Epithelial cell of esophagus (primary cell): ENCODE data around the gene TNFSF18.
A peak's percentile ranks its signal among the peaks of the same experiment; 100 is the strongest.

Experiments
- DNase-seq: peaks from one replicate; pipeline ENCODE4 v3.0.0; 2010; ENCODE audit warnings: low read depth
- H3K4me3 ChIP-seq: 2 replicates; pipeline ENCODE4 v1.5.1; 2011; ENCODE audit warnings: mild to moderate bottlenecking, low read length, control low read depth
- CTCF ChIP-seq: IDR thresholded peaks from 2 replicates; pipeline ENCODE4 v1.5.1; 2011; ENCODE audit warnings: low read depth, mild to moderate bottlenecking, low read length, control low read depth, inconsistent platforms; ENCODE audit not compliant: insufficient read depth; ENCODE audit errors: missing control alignments

TNFSF18 gene

GRCh38 chr1:173039626-173040025, 11.1 kb downstream of the TNFSF18 start:
- H3K4me3 ChIP-seq: no peak overlapping the region
- DNase-seq: peak; percentile 67
- no peak for TF ChIP-seq CTCF

- TF ChIP-seq CTCF: no peak
- peak; percentile 24 for DNase-seq
- H3K4me3 ChIP-seq: no peak overlapping the region
These were observed 11.7 kb downstream of the TNFSF18 start for GRCh38 chr1:173038875-173039554.

DNA sequence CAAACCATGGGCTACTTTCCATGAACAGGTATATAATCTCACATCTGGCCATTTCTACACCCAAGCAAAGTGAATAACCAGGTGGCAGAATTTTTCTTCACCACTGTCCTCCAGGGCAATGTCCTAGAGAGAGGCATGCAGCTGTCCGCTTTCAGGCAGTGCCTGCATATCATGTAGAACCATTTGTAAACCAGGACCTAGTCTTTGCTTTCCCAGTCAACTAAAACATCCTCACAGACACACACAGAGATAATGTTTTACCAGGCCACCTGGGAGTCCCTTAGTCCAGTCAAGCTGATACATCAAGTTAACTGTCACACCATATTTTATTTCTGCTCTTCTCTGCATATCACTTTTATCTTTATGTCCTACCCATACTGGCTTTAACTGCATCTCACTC, 26.2 kb downstream of the TNFSF18 start:
- no peak for DNase-seq
- no peak for TF ChIP-seq CTCF
- no peak overlapping the region for H3K4me3 ChIP-seq

GRCh38 chr1:173023343-173023742, 27.4 kb downstream of the TNFSF18 start:
- TF ChIP-seq CTCF: no peak
- DNase-seq: peak; percentile 32

DNA sequence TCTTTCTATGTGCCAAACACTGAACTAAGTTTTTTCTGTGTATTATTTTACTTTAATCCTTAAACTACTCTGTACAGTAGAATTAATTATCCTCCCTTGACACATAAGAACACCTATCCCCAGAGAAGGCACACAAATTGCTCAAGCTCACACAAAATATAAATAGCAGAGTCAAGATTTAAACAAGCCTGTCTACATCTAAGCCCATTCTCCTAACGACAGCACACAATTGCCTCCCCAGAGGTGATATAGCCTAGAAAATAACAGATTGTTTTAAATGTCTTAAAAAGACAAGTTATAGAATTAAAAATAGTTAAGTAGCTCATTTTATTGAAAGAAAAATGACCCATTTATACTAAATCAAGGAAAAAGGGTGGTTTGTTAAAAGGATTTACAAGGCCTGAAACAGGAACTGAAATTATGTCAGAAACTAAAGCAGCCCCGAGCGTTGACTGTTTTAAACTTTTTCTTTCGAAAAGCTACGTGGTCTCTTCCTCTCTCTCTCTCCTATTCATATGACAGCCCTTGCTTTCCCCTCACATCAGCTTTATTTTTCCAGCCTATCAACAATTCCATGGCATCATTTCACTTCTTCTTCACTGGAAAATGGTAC, 30.5 kb downstream of the TNFSF18 start:
- DNase-seq: no peak
- H3K4me3 ChIP-seq: no peak overlapping the region
- TF ChIP-seq CTCF: no peak

More at GRCh38 chr1:173023343-173023742, 27.4 kb downstream of the TNFSF18 start:
- H3K4me3 ChIP-seq: no peak overlapping the region

- H3K4me3 ChIP-seq: no peak overlapping the region
- DNase-seq: no peak
- TF ChIP-seq CTCF: no peak
These were observed 32.9 kb downstream of the TNFSF18 start for GRCh38 chr1:173017792-173018191.

GRCh38 chr1:173016419-173016818, 34.3 kb downstream of the TNFSF18 start:
- H3K4me3 ChIP-seq: no peak overlapping the region
- TF ChIP-seq CTCF: no peak
- DNase-seq: no peak
